H1 (cell line): ENCODE data around the gene OPN1MW3. TPM values are rescaled to one million over a fixed set of nuclear protein-coding genes. Genes with fewer than 3 reads are reported as not detected.
A peak's percentile ranks its signal among the peaks of the same experiment; 100 is the strongest.
"Not testable (repeated sequence)": the region's sequence is repeated elsewhere in the genome, so short reads cannot be mapped to it uniquely, and the experiment has no call there.

Source experiments
- CTCF ChIA-PET: fragments of 300-600 bp; sonication (Branson Sonifier 250); formaldehyde crosslinking; loops from one replicate; lab custom pipeline; 2021; ENCODE audit not compliant: partially characterized antibody; lab: Charles Lee
- POLR2A ChIA-PET: fragments of 300-600 bp; sonication (Branson Sonifier 250); formaldehyde crosslinking; loops from one replicate; lab custom pipeline; 2021; ENCODE audit warnings: inconsistent platforms; ENCODE audit not compliant: partially characterized antibody; lab: Charles Lee
- DNase-seq, 2 experiments: peaks; one replicate each; pipeline versions ENCODE4 v3.0.0 to v3.0.0-alpha.2; 2010 to 2022; ENCODE audit warnings: low spot score in 2 of 2, low read depth in 1 of 2, mixed read lengths in 1 of 2
- FAIRE-seq: peaks from 2 replicates; lab custom pipeline; 2011; peaks lifted over from hg19 to GRCh38; lab: Jason Lieb, UNC
- H2AFZ ChIP-seq: 2 replicates; pipeline ENCODE4 v1.8.1; 2012; ENCODE audit warnings: low read length, inconsistent platforms
- H2AK5ac ChIP-seq: 2 replicates; pipeline ENCODE4 v1.6.1; 2013; ENCODE audit warnings: low read depth, low read length
- H2BK120ac ChIP-seq: replicated peaks from 2 replicates; pipeline ENCODE3; 2013; ENCODE audit warnings: low read depth, low read length, inconsistent platforms
- H2BK12ac ChIP-seq: 2 replicates; pipeline ENCODE4 v1.6.1; 2013; ENCODE audit warnings: low read depth, low read length
- H2BK15ac ChIP-seq: 2 replicates; pipeline ENCODE4 v1.6.1; 2013; ENCODE audit warnings: low read length
- H2BK20ac ChIP-seq: 2 replicates; pipeline ENCODE4 v1.6.1; 2013; ENCODE audit warnings: low read length
- H2BK5ac ChIP-seq: 2 replicates; pipeline ENCODE4 v1.6.1; 2013; ENCODE audit warnings: low read depth, low read length
- H3K14ac ChIP-seq: 2 replicates; pipeline ENCODE4 v1.6.1; 2013; ENCODE audit warnings: inconsistent platforms; ENCODE audit not compliant: insufficient read length
- H3K18ac ChIP-seq: 2 replicates; pipeline ENCODE4 v1.6.1; 2013; ENCODE audit warnings: low read length; ENCODE audit errors: extremely low read depth
- H3K23ac ChIP-seq: 2 replicates; pipeline ENCODE4 v1.6.1; 2013; ENCODE audit warnings: inconsistent platforms; ENCODE audit not compliant: insufficient read length
- H3K23me2 ChIP-seq: 2 replicates; pipeline ENCODE4 v1.6.1; 2013; ENCODE audit warnings: low read depth, low read length
- H3K27ac ChIP-seq: 2 replicates; pipeline ENCODE4 v1.6.1; 2011; ENCODE audit warnings: low read depth, low read length, inconsistent platforms
- H3K27me3 ChIP-seq, 4 experiments: replicated peaks in 1 of 4; 1 replicate in 1 of 4; 2 replicates in 3 of 4; pipeline versions ENCODE4 v1.6.1 to v1.8.1; 2011 to 2013; ENCODE audit warnings: low read length in 3 of 4, mild to moderate bottlenecking in 3 of 4, inconsistent platforms in 2 of 4, mixed read lengths in 2 of 4, moderate library complexity in 1 of 4; ENCODE audit not compliant: control insufficient read depth in 3 of 4, insufficient read depth in 3 of 4; ENCODE audit errors: extremely low read depth in 1 of 4
- H3K36me3 ChIP-seq, 4 experiments: 2 replicates each; pipeline versions ENCODE4 v1.6.1 to v1.8.1; 2011 to 2013; ENCODE audit warnings: mild to moderate bottlenecking in 4 of 4, low read length in 3 of 4, moderate library complexity in 2 of 4, control low read depth in 1 of 4, inconsistent platforms in 1 of 4; ENCODE audit not compliant: insufficient read depth in 4 of 4, control insufficient read depth in 2 of 4
- H3K4ac ChIP-seq: replicated peaks from 2 replicates; pipeline ENCODE3; 2013; ENCODE audit warnings: low read length, low read depth, mixed read lengths, inconsistent platforms; ENCODE audit not compliant: insufficient read length
- H3K4me1 ChIP-seq, 4 experiments: replicated peaks in 1 of 4; 1 replicate in 1 of 4; 2 replicates in 3 of 4; pipeline versions ENCODE4 v1.6.1 to v1.8.1; 2011 to 2013; ENCODE audit warnings: low read length in 3 of 4, inconsistent platforms in 2 of 4, mixed read lengths in 1 of 4; ENCODE audit not compliant: insufficient read depth in 4 of 4, control insufficient read depth in 3 of 4
- H3K4me2 ChIP-seq, 2 experiments: 2 replicates each; pipeline versions ENCODE4 v1.6.1 to v1.8.1; 2011 to 2013; ENCODE audit warnings: low read depth in 2 of 2, low read length in 2 of 2, control low read depth in 1 of 2, inconsistent platforms in 1 of 2, mild to moderate bottlenecking in 1 of 2; ENCODE audit not compliant: insufficient read depth in 1 of 2
- H3K4me3 ChIP-seq, 4 experiments: fragments of 200-600, 300-600 bp in 1 of 4; sonication (generic), shearing (Covaris generic), sonication (Bioruptor Twin) in 1 of 4; 2 replicates each; pipeline versions ENCODE4 v1.5.1 to v1.8.1; 2011 to 2016; ENCODE audit warnings: low read length in 4 of 4, low read depth in 3 of 4, control low read depth in 2 of 4, inconsistent platforms in 2 of 4, mild to moderate bottlenecking in 2 of 4, mixed read lengths in 1 of 4, moderate library complexity in 1 of 4; ENCODE audit not compliant: insufficient read depth in 2 of 4; ENCODE audit errors: extremely low read depth in 1 of 4
- H3K56ac ChIP-seq: replicated peaks from 2 replicates; pipeline ENCODE3; 2013; ENCODE audit warnings: low read depth, mild to moderate bottlenecking, mixed read lengths, low read length, inconsistent platforms; ENCODE audit not compliant: insufficient read length
- H3K79me1 ChIP-seq: 2 replicates; pipeline ENCODE4 v1.6.1; 2013; ENCODE audit warnings: low read depth, low read length, control low read depth
- H3K79me2 ChIP-seq, 2 experiments: 2 replicates each; pipeline versions ENCODE4 v1.6.1 to v1.8.1; 2012 to 2013; ENCODE audit warnings: low read length in 2 of 2, mild to moderate bottlenecking in 2 of 2, inconsistent platforms in 1 of 2; ENCODE audit not compliant: insufficient read depth in 2 of 2, control insufficient read depth in 1 of 2
- H3K9ac ChIP-seq, 4 experiments: replicated peaks in 1 of 4; 1 replicate in 1 of 4; 2 replicates in 3 of 4; pipeline versions ENCODE4 v1.6.1 to v1.8.1; 2011 to 2013; ENCODE audit warnings: low read depth in 3 of 4, low read length in 3 of 4, control low read depth in 2 of 4, mild to moderate bottlenecking in 2 of 4, moderate library complexity in 2 of 4, inconsistent platforms in 1 of 4; ENCODE audit errors: extremely low read depth in 1 of 4
- H3K9me3 ChIP-seq, 2 experiments: 2 replicates each; pipeline versions ENCODE4 v1.6.1 to v1.8.1; 2012 to 2013; ENCODE audit warnings: mild to moderate bottlenecking in 2 of 2, moderate library complexity in 2 of 2, control low read depth in 1 of 2, inconsistent platforms in 1 of 2, low read depth in 1 of 2, low read length in 1 of 2, mixed read lengths in 1 of 2; ENCODE audit not compliant: insufficient read depth in 2 of 2
- H4K20me1 ChIP-seq, 2 experiments: replicated peaks in 1 of 2; 2 replicates each; pipeline versions ENCODE3 to v1.8.1; 2011 to 2013; ENCODE audit warnings: inconsistent platforms in 2 of 2, low read length in 2 of 2, mild to moderate bottlenecking in 1 of 2; ENCODE audit not compliant: insufficient read depth in 2 of 2, control insufficient read depth in 1 of 2
- H4K5ac ChIP-seq: 2 replicates; pipeline ENCODE4 v1.6.1; 2013; ENCODE audit warnings: low read length, low read depth, mixed read lengths, inconsistent platforms; ENCODE audit not compliant: insufficient read length
- H4K8ac ChIP-seq: 2 replicates; pipeline ENCODE4 v1.8.0; 2013; ENCODE audit warnings: mild to moderate bottlenecking, moderate library complexity, low read length, inconsistent platforms; ENCODE audit not compliant: insufficient read depth; ENCODE audit errors: extremely low read depth
- H4K91ac ChIP-seq: replicated peaks from 2 replicates; pipeline ENCODE3; 2013; ENCODE audit warnings: low read length, mixed read lengths, inconsistent platforms; ENCODE audit not compliant: insufficient read length
- whole genome bisulfite sequencing, 2 experiments: shearing (Covaris generic) in 1 of 2; methylation state at CpG; one replicate each; pipeline versions ENCODE4 v1.1.6 to v1.1.7; 2013 to 2015; ENCODE audit warnings: low lambda C conversion rate in 2 of 2, mixed read lengths in 2 of 2, inconsistent platforms in 1 of 2, low coverage in 1 of 2, missing lambda C conversion rate in 1 of 2; ENCODE audit not compliant: insufficient replicate concordance in 2 of 2, insufficient coverage in 1 of 2, insufficient read length in 1 of 2; ENCODE audit errors: extremely low coverage in 1 of 2, missing lambda C conversion rate in 1 of 2; 5-methylcytosine and 5-hydroxymethylcytosine counted together
- polyA plus RNA-seq, 7 experiments: library from polyadenylated mRNA; depleted of rRNA in 3 of 7; stranded (reverse) in 5 of 7; unstranded in 2 of 7; fragments of >200 nt in 5 of 7; fragments of 200-250 nt in 2 of 7; gene quantifications; 1 replicate in 5 of 7; 2 replicates in 1 of 7; 4 replicates in 1 of 7; pipeline versions ENCODE4 v1.2.1 to v1.2.3, GENCODE V29; 2011 to 2013; ENCODE audit warnings: missing spikeins in 2 of 7, mixed read lengths in 2 of 7
- total RNA-seq: library from RNA; stranded (reverse); fragmentation: NEBNext Ultra II Directional; extraction: Animal tissue kit (Norgen Biotek cat#: 25700); gene quantifications from 2 replicates; pipeline ENCODE4 v1.2.1, GENCODE V29; 2021

Gene OPN1MW3
- total and polyA plus RNA-seq, 2 of the 8 experiments (the other 6 are each of a cell fraction or from before 2014, with no cell fraction given), result not detected

DNA sequence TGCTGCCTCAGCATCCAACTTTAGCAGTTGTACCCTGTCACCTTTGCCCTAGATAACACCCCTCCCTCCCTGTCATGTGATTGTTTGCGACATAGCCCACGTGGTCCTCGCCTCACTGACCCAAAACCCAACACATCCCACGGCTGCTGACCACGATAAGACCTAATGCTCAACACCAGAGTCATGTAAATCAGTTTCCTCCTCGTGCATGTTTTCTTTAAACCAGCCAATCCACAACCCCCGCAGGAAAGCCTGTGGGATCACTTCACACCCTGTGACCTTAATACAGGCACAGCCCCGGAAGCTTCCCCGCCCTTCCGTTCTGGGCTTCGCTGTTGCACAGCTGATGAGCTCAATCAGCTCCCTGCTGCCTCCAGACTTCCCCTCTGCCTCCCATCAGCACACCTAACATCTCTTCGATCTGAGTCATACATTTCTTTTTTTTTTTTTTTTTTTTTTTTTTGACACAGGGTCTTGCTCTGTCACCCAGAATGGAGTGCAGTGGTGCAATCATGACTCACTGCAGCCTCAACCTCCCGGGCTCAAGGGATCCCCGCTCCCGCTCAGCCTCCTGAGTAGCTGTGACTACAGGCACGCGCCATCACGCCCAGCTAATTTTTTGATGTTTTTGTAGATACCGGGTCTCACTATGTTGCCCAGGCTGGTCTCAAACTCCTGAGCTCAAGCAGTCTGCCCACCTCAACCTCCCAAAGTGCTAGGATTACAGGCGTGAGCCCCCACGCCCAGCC lies 47.5 kb upstream of the OPN1MW3 start:
- H3K4me3 ChIP-seq, CTCF ChIA-PET, H2BK12ac ChIP-seq, H3K4me1 ChIP-seq, H3K4ac ChIP-seq, H2AFZ ChIP-seq, H4K8ac ChIP-seq, H3K79me2 ChIP-seq, H3K36me3 ChIP-seq, POLR2A ChIA-PET, H3K23me2 ChIP-seq, H3K56ac ChIP-seq, H4K5ac ChIP-seq, H3K79me1 ChIP-seq, H4K20me1 ChIP-seq, H2BK120ac ChIP-seq, H3K18ac ChIP-seq, H2BK15ac ChIP-seq, H3K9me3 ChIP-seq, H3K23ac ChIP-seq, FAIRE-seq, H2AK5ac ChIP-seq, H3K14ac ChIP-seq, DNase-seq, H2BK5ac ChIP-seq, H3K27ac ChIP-seq, H3K27me3 ChIP-seq, H4K91ac ChIP-seq, H3K4me2 ChIP-seq, H3K9ac ChIP-seq, H2BK20ac ChIP-seq: not testable (repeated sequence)
- no CpG with 5 or more reads among the region's 21 CpGs for WGBS, 2 experiments

DNA sequence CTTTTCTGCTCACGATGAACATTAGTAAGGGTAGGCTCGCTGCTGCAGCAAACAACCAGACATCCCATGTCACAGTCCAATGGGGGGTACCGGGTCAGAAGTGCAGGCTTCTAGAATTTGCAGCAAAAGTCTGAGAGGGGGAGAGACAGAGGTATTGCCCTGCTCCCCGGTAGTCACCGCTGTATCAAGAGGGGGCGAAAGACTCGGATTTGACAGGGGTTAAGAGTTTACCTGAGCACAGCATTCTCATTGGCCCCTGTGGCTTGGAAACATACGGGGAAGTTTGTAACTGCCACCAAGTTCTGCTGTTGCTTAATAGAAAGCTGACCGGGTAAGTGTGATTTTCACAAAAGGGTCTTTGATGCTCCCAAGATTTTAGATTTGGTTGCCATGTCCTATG lies 46.3 kb upstream of the OPN1MW3 start:
- H4K91ac ChIP-seq, H2AFZ ChIP-seq, H2BK120ac ChIP-seq, H3K36me3 ChIP-seq, H3K56ac ChIP-seq, H3K9ac ChIP-seq, FAIRE-seq, H3K9me3 ChIP-seq, H3K4ac ChIP-seq, H3K79me1 ChIP-seq, H2BK12ac ChIP-seq, H2BK15ac ChIP-seq, CTCF ChIA-PET, H3K18ac ChIP-seq, H2AK5ac ChIP-seq, H4K20me1 ChIP-seq, H4K5ac ChIP-seq, H4K8ac ChIP-seq, H3K4me1 ChIP-seq, H3K4me3 ChIP-seq, H2BK5ac ChIP-seq, H3K23me2 ChIP-seq, H3K14ac ChIP-seq, H3K27ac ChIP-seq, H3K79me2 ChIP-seq, H2BK20ac ChIP-seq, H3K4me2 ChIP-seq, POLR2A ChIA-PET, H3K27me3 ChIP-seq, H3K23ac ChIP-seq: not testable (repeated sequence)
- peak in 1 of 2 experiments; percentile 35 for DNase-seq
- WGBS, 2 experiments, result 60% methylated on average over 5 of the region's 9 CpGs; no CpG with 5 or more reads in 1 of the 2 experiments
